Testis (tissue), 2 donors: ENCODE results near the gene WNT9B.

ENCODE experiments used
- POLR2A ChIP-seq: fragments of 450-650 bp; IDR thresholded peaks from one replicate; pipeline ENCODE4 v1.6.1; 2017; ENCODE audit warnings: antibody characterized with exemption, mild to moderate bottlenecking, moderate library complexity
- TF ChIP-seq, protein P1 (sequence below), 3 experiments: fragments of 450-650 bp in 2 of 3; fragments of 200-600 bp in 1 of 3; sonication (generic) in 1 of 3; IDR thresholded peaks; one replicate each; pipeline ENCODE4 v1.5.1; 2016 to 2019; ENCODE audit warnings: antibody characterized with exemption in 3 of 3, mild to moderate bottlenecking in 2 of 3, moderate library complexity in 1 of 3

DNA sequence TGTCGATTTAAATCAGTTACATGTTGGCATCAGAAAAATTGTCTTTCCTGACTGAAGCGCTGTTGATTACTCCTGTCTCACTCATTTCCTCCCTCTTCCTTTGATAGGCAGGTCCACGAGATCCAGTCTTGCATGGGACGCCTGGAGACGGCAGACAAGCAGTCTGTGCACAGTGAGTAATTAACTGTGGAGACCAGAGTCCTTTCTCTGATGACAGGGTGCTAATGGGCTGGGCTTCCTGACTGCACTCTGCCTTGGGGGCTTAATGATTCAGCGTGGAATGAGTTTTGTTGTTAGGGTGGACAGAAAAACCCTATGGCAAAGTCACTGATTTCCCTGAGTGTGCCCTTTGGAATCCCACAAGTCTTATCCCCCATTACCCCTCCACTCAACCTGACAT lies 78.0 kb downstream of the WNT9B start:
- TF ChIP-seq, protein P1, sequence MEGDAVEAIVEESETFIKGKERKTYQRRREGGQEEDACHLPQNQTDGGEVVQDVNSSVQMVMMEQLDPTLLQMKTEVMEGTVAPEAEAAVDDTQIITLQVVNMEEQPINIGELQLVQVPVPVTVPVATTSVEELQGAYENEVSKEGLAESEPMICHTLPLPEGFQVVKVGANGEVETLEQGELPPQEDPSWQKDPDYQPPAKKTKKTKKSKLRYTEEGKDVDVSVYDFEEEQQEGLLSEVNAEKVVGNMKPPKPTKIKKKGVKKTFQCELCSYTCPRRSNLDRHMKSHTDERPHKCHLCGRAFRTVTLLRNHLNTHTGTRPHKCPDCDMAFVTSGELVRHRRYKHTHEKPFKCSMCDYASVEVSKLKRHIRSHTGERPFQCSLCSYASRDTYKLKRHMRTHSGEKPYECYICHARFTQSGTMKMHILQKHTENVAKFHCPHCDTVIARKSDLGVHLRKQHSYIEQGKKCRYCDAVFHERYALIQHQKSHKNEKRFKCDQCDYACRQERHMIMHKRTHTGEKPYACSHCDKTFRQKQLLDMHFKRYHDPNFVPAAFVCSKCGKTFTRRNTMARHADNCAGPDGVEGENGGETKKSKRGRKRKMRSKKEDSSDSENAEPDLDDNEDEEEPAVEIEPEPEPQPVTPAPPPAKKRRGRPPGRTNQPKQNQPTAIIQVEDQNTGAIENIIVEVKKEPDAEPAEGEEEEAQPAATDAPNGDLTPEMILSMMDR (IDR thresholded peaks at IDR 0.05), result no peak
- TF ChIP-seq POLR2A, result no peak
